Transverse colon (tissue), 4 donors: ENCODE data around the gene ALK.

Source experiments
- CTCF ChIP-seq, 5 experiments: fragments of 200-600 bp in 3 of 5; fragments of 450-650 bp in 2 of 5; sonication (generic) in 3 of 5; IDR thresholded peaks; 1 replicate in 2 of 5; 2 replicates in 3 of 5; pipeline ENCODE4 v1.5.1; 2016 to 2017; ENCODE audit warnings: antibody characterized with exemption in 5 of 5, inconsistent platforms in 3 of 5, mild to moderate bottlenecking in 2 of 5, moderate library complexity in 1 of 5
- POLR2AphosphoS5 ChIP-seq, 3 donors: sonication (generic); formaldehyde crosslinking; IDR thresholded peaks; one replicate each; pipeline ENCODE4 v1.6.1; 2016; ENCODE audit warnings: antibody characterized with exemption in 3 of 3

DNA sequence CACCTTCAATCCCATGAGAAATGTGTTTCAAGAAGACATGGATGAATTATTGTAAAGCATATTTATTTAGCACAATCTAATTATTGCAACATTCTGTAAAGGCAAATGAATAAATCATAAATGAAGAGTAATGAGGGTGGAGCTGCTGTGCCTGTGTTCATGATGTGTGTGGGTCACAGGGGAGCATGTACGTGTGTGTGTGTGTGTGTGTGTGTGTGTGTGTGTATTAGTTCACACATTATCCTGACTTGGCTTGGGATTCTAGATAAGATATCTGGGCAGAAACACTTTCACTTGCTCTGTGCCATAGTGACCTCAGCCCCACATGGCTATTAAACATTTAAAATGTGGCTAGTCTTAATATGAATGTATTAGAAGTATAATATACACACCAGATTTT lies 361.8 kb downstream of the ALK start:
- TF ChIP-seq POLR2AphosphoS5 (IDR thresholded peaks at IDR 0.05): no peak
- TF ChIP-seq CTCF (IDR thresholded peaks at IDR 0.05): no peak
